Natural killer cell (primary cell): ENCODE results near the gene SLC35E4. TPM values are rescaled to one million over a fixed set of nuclear protein-coding genes. Genes with fewer than 3 reads are reported as not detected.

Experiments used
- ATAC-seq, 3 donors: fragments of 150-1000 bp in 2 of 3; fragments of 200-7000 bp in 1 of 3; cut with Tn5 transposase; 1 replicate in 1 of 3; 2 replicates in 2 of 3; pipeline ENCODE4 v1.10.0; 2021; ENCODE audit warnings: mild to moderate bottlenecking in 2 of 3, moderate library complexity in 2 of 3
- DNase-seq, 2 donors: peaks; one replicate each; pipeline versions ENCODE4 v3.0.0 to v3.0.0-alpha.2; 2013 to 2021; ENCODE audit warnings: mixed read lengths in 1 of 2
- H3K27ac ChIP-seq: one replicate; pipeline ENCODE4 v1.5.1; 2013; ENCODE audit warnings: mild to moderate bottlenecking, low read length
- H3K27me3 ChIP-seq: one replicate; pipeline ENCODE4 v1.6.1; 2013; ENCODE audit warnings: low read length; ENCODE audit not compliant: control insufficient read depth, insufficient read depth
- H3K36me3 ChIP-seq: one replicate; pipeline ENCODE4 v1.6.1; 2013; ENCODE audit warnings: low read length; ENCODE audit not compliant: control insufficient read depth, insufficient read depth
- H3K4me1 ChIP-seq: one replicate; pipeline ENCODE4 v1.6.1; 2013; ENCODE audit warnings: low read length; ENCODE audit not compliant: control insufficient read depth, insufficient read depth
- H3K4me3 ChIP-seq: one replicate; pipeline ENCODE4 v1.5.1; 2013; ENCODE audit warnings: low read length
- H3K9me3 ChIP-seq: one replicate; pipeline ENCODE4 v1.6.1; 2013; ENCODE audit warnings: low read length; ENCODE audit not compliant: control insufficient read depth, insufficient read depth
- H3K27ac Mint-ChIP-seq, 2 donors: one replicate each; pipeline ENCODE4 v1.8.0; 2022; ENCODE audit warnings: mild to moderate bottlenecking in 2 of 2, mixed read lengths in 2 of 2, moderate library complexity in 1 of 2
- H3K27me3 Mint-ChIP-seq, 2 donors: one replicate each; pipeline ENCODE4 v1.8.0; 2022; ENCODE audit warnings: low read depth in 2 of 2, mixed read lengths in 2 of 2
- H3K36me3 Mint-ChIP-seq: one replicate; pipeline ENCODE4 v1.8.0; 2022; ENCODE audit warnings: mixed read lengths
- H3K4me1 Mint-ChIP-seq, 2 donors: one replicate each; pipeline ENCODE4 v1.8.0; 2022; ENCODE audit warnings: mixed read lengths in 2 of 2
- H3K4me3 Mint-ChIP-seq: one replicate; pipeline ENCODE4 v1.8.0; 2022; ENCODE audit warnings: mild to moderate bottlenecking, moderate library complexity, mixed read lengths
- H3K9me3 Mint-ChIP-seq, 2 donors: one replicate each; pipeline ENCODE4 v1.8.0; 2022; ENCODE audit warnings: mixed read lengths in 2 of 2
- CTCF ChIP-seq: fragments of 200-600 bp; IDR thresholded peaks from one replicate; pipeline ENCODE4 v1.8.0; 2022; ENCODE audit warnings: antibody characterized with exemption
- WGBS: methylation state at CpG from one replicate; pipeline ENCODE4 v1.1.7; 2013; ENCODE audit warnings: missing lambda C conversion rate; ENCODE audit not compliant: insufficient coverage; 5-methylcytosine and 5-hydroxymethylcytosine counted together
- intact Hi-C: fragments of 100-400 bp; cut with micrococcal nuclease; formaldehyde crosslinking; loops from one replicate; pipeline ENCODE4 v1.14.2; 2022
- total RNA-seq, 4 donors: library from RNA; stranded (reverse); fragments of 120-200 nt in 1 of 4; gene quantifications; one replicate each; pipeline versions ENCODE4 v1.2.3 to v1.2.4, GENCODE V29; 2013 to 2022

Gene SLC35E4
- total RNA-seq, 3 donors from 2014 or later (not counting 1 experiment from before 2014, with no cell fraction given), result 2.9 to 5.8 (median 2.9) TPM

GRCh38 chr22:30652852-30653251 lies 17.3 kb downstream of the SLC35E4 start:
- 81% methylated on average over 2 of the region's 2 CpGs for WGBS
- H3K27me3 Mint-ChIP-seq, result no peaks in the 10 kb centered on the region
- DNase-seq, result no peak
- no peak overlapping the region for H3K4me3 Mint-ChIP-seq
- Histone ChIP-seq H3K9me3 (no peaks in the 10 kb centered on the region), H3K27me3 (no peaks in the 10 kb centered on the region), H3K4me1 (peaks cover 11% of the 10 kb centered on the region), H3K27ac (no peak overlapping the region), H3K4me3 (no peak overlapping the region), H3K36me3 (no peaks in the 10 kb centered on the region)
- ATAC-seq, result no peak
- H3K27ac Mint-ChIP-seq, result no peak overlapping the region
- no peaks in the 10 kb centered on the region for H3K36me3 Mint-ChIP-seq
- H3K4me1 Mint-ChIP-seq, result no peaks in the 10 kb centered on the region
- H3K9me3 Mint-ChIP-seq, result no peaks in the 10 kb centered on the region
- intact Hi-C loops, result no loop called here
- TF ChIP-seq CTCF, result no peak

- Histone ChIP-seq H3K27ac (no peak overlapping the region), H3K27me3 (no peaks in the 10 kb centered on the region), H3K4me1 (peaks cover 6% of the 10 kb centered on the region), H3K4me3 (no peak overlapping the region), H3K9me3 (no peaks in the 10 kb centered on the region), H3K36me3 (no peaks in the 10 kb centered on the region)
- Mint-ChIP-seq H3K4me1 (no peaks in the 10 kb centered on the region), H3K27ac (no peak overlapping the region), H3K27me3 (no peaks in the 10 kb centered on the region), H3K4me3 (no peak overlapping the region), H3K9me3 (no peaks in the 10 kb centered on the region), H3K36me3 (no peaks in the 10 kb centered on the region)
- DNase-seq (no peak), ATAC-seq (no peak)
- TF ChIP-seq CTCF, result no peak
- intact Hi-C loops, result no loop called here
- WGBS, result 97% methylated on average over 14 of the region's 14 CpGs
Measured at GRCh38 chr22:30654361-30654760, 18.8 kb downstream of the SLC35E4 start.

GRCh38 chr22:30655532-30655931 lies 20.0 kb downstream of the SLC35E4 start:
- no peaks in the 10 kb centered on the region for H3K4me1 Mint-ChIP-seq
- 95% methylated on average over 2 of the region's 3 CpGs for WGBS
- Histone ChIP-seq H3K36me3 (no peaks in the 10 kb centered on the region), H3K4me1 (no peaks in the 10 kb centered on the region), H3K4me3 (no peak overlapping the region), H3K27ac (no peak overlapping the region), H3K27me3 (no peaks in the 10 kb centered on the region), H3K9me3 (no peaks in the 10 kb centered on the region)
- no peak overlapping the region for H3K4me3 Mint-ChIP-seq
- ATAC-seq, result no peak
- no peak for TF ChIP-seq CTCF
- no peak overlapping the region for H3K27ac Mint-ChIP-seq
- intact Hi-C loops, result no loop called here
- H3K27me3 Mint-ChIP-seq, result no peaks in the 10 kb centered on the region
- peaks cover 7% of the 10 kb centered on the region for H3K36me3 Mint-ChIP-seq
- DNase-seq, result no peak
- H3K9me3 Mint-ChIP-seq, result no peaks in the 10 kb centered on the region

GRCh38 chr22:30662040-30662439 lies 26.5 kb downstream of the SLC35E4 start:
- Histone ChIP-seq H3K27me3 (no peaks in the 10 kb centered on the region), H3K27ac (no peak overlapping the region), H3K9me3 (no peaks in the 10 kb centered on the region), H3K4me3 (no peak overlapping the region), H3K4me1 (peaks cover 4% of the 10 kb centered on the region), H3K36me3 (peaks cover 11% of the 10 kb centered on the region)
- Mint-ChIP-seq H3K27ac (no peak overlapping the region), H3K4me1 (peaks cover 6 to 14% of the 10 kb centered on the region in 2 donors), H3K9me3 (no peaks in the 10 kb centered on the region), H3K27me3 (no peaks in the 10 kb centered on the region), H3K36me3 (peaks cover 16% of the 10 kb centered on the region), H3K4me3 (no peak overlapping the region)
- intact Hi-C loops, result no loop called here
- no peak for TF ChIP-seq CTCF
- ATAC-seq (no peak), DNase-seq (no peak)
- 98% methylated on average over 4 of the region's 4 CpGs for WGBS
